PFSK-1 (cell line): ENCODE measurements around the gene SAMD13.

Experiments
- FOXP2 ChIP-seq: optimal IDR thresholded peaks from 2 replicates; pipeline ENCODE3; 2011; ENCODE audit warnings: borderline replicate concordance, control low read depth, inconsistent platforms; ENCODE audit not compliant: insufficient read depth; ENCODE audit errors: extremely low read length, extremely low read depth
- POLR2AphosphoS5 ChIP-seq: IDR thresholded peaks from 2 replicates; pipeline ENCODE4 v1.6.1; 2012; ENCODE audit warnings: low read depth, mild to moderate bottlenecking, control low read depth, low read length, moderate library complexity
- TAF1 ChIP-seq: IDR thresholded peaks from 2 replicates; pipeline ENCODE4 v1.6.1; 2012; ENCODE audit warnings: low read length, control low read depth, borderline replicate concordance; ENCODE audit not compliant: insufficient read depth

DNA sequence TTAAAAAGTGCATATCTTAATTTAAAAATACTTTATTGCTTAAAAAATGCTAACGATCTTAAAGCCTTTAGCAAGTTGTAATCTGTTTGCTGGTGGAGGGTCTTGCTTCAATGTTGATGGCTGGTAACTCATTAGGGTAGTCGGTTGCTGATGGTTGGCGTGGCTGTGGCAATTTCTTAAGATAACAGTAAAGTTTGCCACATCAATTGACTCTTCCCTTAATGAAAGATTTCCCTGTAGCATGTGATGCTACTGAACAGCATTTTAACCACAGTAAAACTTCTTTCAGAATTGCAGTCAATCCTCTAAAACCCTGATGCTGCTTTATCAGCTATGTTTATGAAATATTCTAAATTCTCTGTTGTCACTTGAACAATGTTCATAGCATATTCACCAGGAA is 6.8 kb upstream of the SAMD13 start:
- no peak for TF ChIP-seq POLR2AphosphoS5
- no peak for TF ChIP-seq TAF1
- TF ChIP-seq FOXP2: no peak
